Mammary epithelial cell (primary cell): ENCODE data around the gene DNAL4.

Experiments
- CTCF ChIP-seq, 2 donors: IDR thresholded peaks in 1 of 2; conservative IDR thresholded peaks in 1 of 2; 2 replicates each; pipeline ENCODE4 v1.5.1; 2011 to 2012; ENCODE audit warnings: inconsistent platforms in 2 of 2, low read length in 2 of 2, mild to moderate bottlenecking in 2 of 2, control low read depth in 1 of 2, low read depth in 1 of 2; ENCODE audit not compliant: insufficient read depth in 1 of 2; ENCODE audit errors: extremely low read depth in 1 of 2
- EZH2 ChIP-seq: IDR thresholded peaks from 2 replicates; pipeline ENCODE4 v1.6.1; 2012; ENCODE audit warnings: low read length, inconsistent platforms, borderline replicate concordance

- no peak for TF ChIP-seq CTCF (conservative IDR thresholded peaks at IDR 0.05 in 1 of 2, IDR thresholded peaks at IDR 0.05 in 1 of 2; ENCODE audit: extremely low read depth in 1 of 2, insufficient read depth in 1 of 2, low read depth in 1 of 2, low read length in 2 of 2)
- TF ChIP-seq EZH2, result no peak
Measured at GRCh38 chr22:38770257-38770949, 23.5 kb downstream of the DNAL4 start.
